8988T (cell line): Measurements from ENCODE around the gene HAL.
A peak's percentile ranks its signal among the peaks of the same experiment; 100 is the strongest.
"Not testable (repeated sequence)": the region's sequence is repeated elsewhere in the genome, so short reads cannot be mapped to it uniquely, and the experiment has no call there.

Experiments
- DNase-seq: peaks from one replicate; pipeline ENCODE4 v3.0.0; 2011

Gene HAL

GRCh38 chr12:95976416-95976832, 19.7 kb downstream of the HAL start:
- no peak for DNase-seq

GRCh38 chr12:95975491-95975890, 20.7 kb downstream of the HAL start:
- no peak for DNase-seq

DNA sequence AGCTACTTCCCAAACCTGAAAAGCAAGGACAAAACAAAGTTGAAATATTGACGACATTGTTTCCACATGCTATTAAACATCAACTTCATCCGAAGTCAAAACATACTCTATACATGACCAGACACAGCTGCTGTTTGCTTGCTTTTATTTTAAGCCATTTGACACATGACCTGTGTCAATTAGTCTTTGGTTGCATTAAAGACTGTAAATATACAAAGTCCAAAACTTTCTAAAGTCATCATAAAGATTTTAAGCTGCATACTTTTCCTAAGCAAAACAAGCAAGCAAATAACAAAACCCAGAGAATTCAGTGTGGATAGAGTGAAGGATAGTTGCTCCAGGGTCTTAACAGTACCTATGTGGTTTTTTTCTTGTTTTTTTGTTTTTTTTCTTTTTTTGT, 21.8 kb downstream of the HAL start:
- no peak for DNase-seq

GRCh38 chr12:95972832-95973456, 23.2 kb downstream of the HAL start:
- DNase-seq = no peak

- DNase-seq = no peak
Measured at GRCh38 chr12:95970905-95971304, 25.2 kb downstream of the HAL start.

DNA sequence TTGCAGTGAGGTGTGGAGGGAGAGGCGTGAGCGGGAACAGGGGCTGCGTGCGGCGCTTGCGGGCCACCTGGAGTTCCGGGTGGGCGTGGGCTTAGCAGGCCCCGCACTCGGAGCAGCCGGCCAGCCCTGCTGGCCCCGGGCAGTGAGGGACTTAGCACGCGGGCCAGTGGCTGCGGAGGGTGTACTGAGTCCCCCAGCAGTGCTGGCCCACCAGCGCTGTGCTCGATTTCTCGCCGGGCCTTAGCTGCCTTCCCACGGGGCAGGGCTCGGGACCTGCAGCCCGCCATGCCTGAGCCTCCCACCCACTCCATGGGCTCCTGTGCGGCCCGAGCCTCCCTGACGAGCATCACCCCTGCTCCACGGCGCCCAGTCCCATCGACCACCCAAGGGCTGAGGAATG, 27.0 kb downstream of the HAL start:
- not testable (repeated sequence) for DNase-seq

DNA sequence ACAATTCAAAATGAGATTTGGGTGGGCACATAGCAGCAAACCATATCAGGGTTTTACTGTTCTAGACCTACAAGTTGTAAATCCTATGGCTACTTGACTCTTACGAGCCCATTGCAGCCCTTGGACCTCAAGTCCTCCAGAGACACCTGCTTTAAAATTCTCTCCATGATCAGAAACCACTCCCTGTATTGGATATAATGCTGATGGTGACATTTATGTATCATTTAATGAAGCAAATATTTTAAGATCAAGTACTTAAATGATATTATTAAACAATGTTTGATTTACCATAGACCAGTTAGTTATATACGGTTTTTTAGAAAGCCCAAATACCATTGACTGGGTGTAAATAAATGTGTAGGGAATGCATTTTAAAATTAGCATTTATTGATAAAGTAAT, 28.8 kb downstream of the HAL start:
- DNase-seq = no peak

GRCh38 chr12:95966287-95966870, 29.8 kb downstream of the HAL start:
- no peak for DNase-seq

GRCh38 chr12:95963096-95963495, 33.0 kb downstream of the HAL start:
- no peak for DNase-seq

GRCh38 chr12:95962222-95962621, 33.9 kb downstream of the HAL start:
- no peak for DNase-seq

- no peak for DNase-seq
Measured at GRCh38 chr12:95960241-95960640, 35.9 kb downstream of the HAL start.

GRCh38 chr12:95959107-95959506, 37.0 kb downstream of the HAL start:
- DNase-seq = no peak

- no peak for DNase-seq
Measured at GRCh38 chr12:95956557-95957145, 39.5 kb downstream of the HAL start.

DNA sequence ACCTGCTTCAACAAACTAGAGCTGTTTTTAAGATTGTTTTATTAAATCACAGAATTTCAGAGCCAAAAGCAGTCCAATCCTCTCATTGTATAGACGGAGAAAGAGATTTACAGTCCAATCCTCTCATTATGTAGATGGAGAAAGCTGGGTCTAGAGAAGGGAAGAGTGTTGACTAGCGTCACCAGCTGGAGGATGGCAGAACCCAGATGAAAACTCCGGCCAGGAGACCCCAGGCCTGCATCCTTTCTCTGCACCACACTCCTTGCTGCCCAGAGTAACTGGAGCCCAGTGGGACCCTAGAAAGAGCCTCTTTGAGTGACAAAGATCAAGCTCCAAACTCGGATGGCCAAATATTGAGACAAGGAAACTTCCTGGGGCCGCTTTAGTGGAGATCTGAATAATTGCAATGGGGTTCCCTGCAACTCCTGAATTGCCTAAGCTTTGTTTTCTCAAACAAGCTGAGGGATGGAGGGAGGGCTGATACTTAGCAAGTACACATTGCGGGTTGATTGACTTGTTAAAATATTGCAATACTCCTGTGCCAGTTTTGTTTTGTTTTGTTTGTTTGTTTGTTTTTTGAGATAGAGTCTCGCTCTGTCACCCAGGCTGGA, 40.5 kb downstream of the HAL start:
- DNase-seq = no peak

DNA sequence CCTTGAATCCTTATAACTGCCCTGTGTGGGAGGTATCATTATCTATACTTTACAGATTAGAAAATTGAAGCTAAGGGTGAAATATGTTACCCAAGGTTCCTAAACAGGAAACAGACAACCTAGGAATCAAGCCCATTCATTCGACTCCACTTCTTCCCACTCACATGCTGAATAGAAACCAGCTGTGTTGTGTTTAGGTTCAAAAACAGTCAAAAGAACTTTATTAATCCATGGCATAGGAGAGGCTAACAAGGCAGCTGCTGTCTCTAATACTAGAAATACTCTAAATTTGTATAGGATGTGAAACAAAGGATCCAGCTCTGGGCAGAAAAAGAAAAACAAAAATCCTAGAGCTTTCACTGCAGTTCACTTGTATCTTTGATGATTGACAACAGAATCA, 43.1 kb downstream of the HAL start:
- DNase-seq = no peak

DNA sequence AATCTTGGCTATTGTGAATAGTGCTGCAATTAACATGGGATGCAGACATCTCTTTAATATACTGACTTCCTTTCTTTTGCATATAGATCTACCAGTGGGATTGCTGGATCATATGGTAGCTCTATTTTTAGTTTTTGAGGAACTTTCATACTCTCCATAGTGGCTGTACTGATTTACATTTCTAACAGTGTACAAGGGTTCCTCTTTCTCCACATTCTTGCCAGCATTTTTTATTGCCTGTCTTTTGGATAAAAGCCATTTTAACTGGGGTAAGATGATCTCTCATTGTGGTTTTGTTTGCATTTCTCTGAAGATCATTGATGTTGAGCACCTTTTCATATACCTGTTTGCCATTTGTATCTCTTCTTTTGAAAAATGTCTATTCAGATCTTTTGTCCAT, 44.6 kb downstream of the HAL start:
- DNase-seq = no peak

- no peak for DNase-seq
Measured at GRCh38 chr12:95949477-95950206, 46.5 kb downstream of the HAL start.

- DNase-seq = no peak
Measured at GRCh38 chr12:95944108-95944704, 51.9 kb downstream of the HAL start.

DNA sequence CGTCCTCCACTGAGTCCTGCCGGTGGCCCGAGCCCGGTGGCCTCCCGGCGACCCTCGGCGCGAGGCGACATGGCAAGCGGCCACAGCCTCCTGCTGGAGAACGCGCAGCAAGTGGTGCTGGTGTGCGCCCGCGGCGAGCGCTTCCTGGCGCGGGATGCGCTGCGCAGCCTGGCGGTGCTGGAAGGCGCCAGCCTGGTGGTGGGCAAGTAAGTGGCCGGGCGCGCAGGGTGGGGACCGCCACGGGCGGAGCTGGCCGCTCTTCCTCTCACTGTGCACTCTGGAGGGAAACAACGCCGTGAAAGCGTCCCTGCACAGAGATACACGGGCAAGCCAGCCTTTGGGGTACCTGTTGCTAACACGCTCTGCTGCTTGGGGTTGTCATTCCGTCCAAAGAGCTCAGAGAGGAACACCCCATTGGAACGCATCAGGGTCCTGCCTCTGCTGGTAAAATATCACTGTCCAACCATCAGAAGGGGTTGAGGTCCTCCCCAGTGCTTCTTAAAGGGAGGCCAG, 52.8 kb downstream of the HAL start, which contains the start of gene AMDHD1:
Gene AMDHD1, plus strand, starts transcription at position 2 of the 513 bp plus-strand sequence. Its CDS starts 68 bp downstream, at position 70.
- peak; percentile 69 for DNase-seq

DNA sequence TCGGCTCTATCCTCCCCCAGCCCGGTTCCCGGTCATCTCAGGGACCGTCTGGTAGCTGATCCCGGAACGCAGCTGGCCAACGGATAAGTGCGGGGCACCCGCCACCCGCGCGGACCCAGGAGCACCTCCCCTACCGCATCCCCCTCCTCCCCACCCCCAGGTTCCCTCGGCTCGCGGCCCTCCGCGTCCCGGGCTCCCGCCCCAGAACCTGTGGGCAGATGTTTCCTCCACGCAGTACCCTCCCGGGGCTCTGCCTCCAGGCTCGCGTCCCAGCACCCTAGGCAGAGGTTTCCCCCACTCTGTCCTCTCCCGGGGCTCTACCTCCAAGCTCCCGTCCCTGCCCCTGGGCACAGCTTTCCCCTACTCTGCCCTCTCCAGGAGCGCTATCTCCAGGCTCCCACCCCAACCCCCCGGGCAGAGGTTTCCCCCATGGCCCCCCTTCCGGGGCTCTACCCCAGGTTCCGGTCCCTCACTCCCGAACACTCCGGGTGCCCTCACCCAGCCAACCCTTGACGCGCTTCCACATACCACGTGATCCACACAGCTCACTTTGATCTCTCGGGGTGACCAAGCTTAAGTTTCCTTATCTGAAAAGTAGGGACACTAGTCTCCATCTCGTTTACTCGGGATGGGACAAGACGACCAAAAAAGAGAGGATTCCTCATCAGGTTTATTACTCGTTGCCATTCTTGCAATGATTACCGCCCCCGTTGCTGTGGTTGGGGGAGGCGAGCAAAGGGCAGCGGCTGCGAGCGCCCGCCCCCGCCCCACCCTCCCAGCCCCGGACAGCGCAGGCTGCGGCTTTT, 53.4 kb downstream of the HAL start, which contains the start of gene CCDC38:
Gene CCDC38, minus strand, starts transcription at position 91 of the 806 bp plus-strand sequence. CDS start 6,105 bp downstream, outside the sequence.
- DNase-seq = peak; percentile 92

DNA sequence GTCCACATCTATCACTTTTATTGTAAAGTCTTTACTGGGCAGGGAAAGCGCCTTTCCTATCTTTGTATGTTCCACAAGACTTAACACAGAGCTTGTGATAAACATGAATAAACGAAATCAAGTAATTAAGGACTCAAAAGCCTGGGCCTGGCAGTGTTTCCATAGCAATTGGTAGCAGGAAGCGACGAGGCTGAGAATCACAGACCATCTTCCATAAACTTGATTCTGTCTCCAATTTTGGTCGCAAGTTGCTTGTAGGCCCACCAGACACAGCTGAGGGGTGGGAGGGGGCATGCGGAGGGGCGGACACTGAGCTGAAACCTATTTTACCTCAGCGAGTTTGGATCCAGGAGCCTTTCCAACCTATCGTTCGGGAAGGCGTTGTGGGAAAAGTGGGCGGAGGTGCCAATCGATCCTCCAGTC, 54.0 kb downstream of the HAL start:
- DNase-seq = no peak

- DNase-seq = no peak
Measured at GRCh38 chr12:95940514-95940913, 55.6 kb downstream of the HAL start.
